ENCODE measurements around the gene LIN7C.
"Not testable (repeated sequence)": the region's sequence is repeated elsewhere in the genome, so short reads cannot be mapped to it uniquely, and the experiment has no call there.

LIN7C gene

GRCh38 chr11:27506200-27507182 is at the start of gene LIN7C:
LIN7C (minus strand) TSS chr11:27506769; CDS start chr11:27506752, 17 bp downstream.
- peak; percentile 36 to 95 (median 89) for DNase-seq

- no peak for DNase-seq
These were observed 48.7 kb upstream of the LIN7C start for GRCh38 chr11:27555264-27555663.

GRCh38 chr11:27553186-27553585 is 46.6 kb upstream of the LIN7C start:
- peak in 1 of 14 donors; percentile 14 for DNase-seq

- no peak for DNase-seq
These were observed 45.8 kb upstream of the LIN7C start for GRCh38 chr11:27552341-27552740.

GRCh38 chr11:27551127-27551526 is 44.6 kb upstream of the LIN7C start:
- no peak for DNase-seq

GRCh38 chr11:27545946-27546345 is 39.4 kb upstream of the LIN7C start:
- no peak for DNase-seq

- DNase-seq = no peak
These were observed 38.5 kb upstream of the LIN7C start for GRCh38 chr11:27545035-27545434.

- no peak for DNase-seq
These were observed 35.2 kb upstream of the LIN7C start for GRCh38 chr11:27541790-27542189.

GRCh38 chr11:27540051-27540450 is 33.5 kb upstream of the LIN7C start:
- DNase-seq = no peak

GRCh38 chr11:27535103-27535502 is 28.5 kb upstream of the LIN7C start:
- DNase-seq = no peak

- DNase-seq = no peak
These were observed 26.2 kb upstream of the LIN7C start for GRCh38 chr11:27532652-27533325.

GRCh38 chr11:27528712-27529111 is 22.1 kb upstream of the LIN7C start:
- no peak for DNase-seq

GRCh38 chr11:27526535-27526934 is 20.0 kb upstream of the LIN7C start:
- DNase-seq = no peak

GRCh38 chr11:27525824-27526516 is 19.4 kb upstream of the LIN7C start:
- peak in 1 of 14 donors; percentile 86 for DNase-seq

- no peak for DNase-seq
These were observed 17.6 kb upstream of the LIN7C start for GRCh38 chr11:27524155-27524554.

GRCh38 chr11:27520226-27520625 is 13.7 kb upstream of the LIN7C start:
- no peak for DNase-seq

- DNase-seq = no peak
These were observed 11.9 kb upstream of the LIN7C start for GRCh38 chr11:27518518-27518917.

GRCh38 chr11:27517490-27517889 is 10.9 kb upstream of the LIN7C start:
- not testable (repeated sequence) for DNase-seq

GRCh38 chr11:27514558-27514957 is 8.0 kb upstream of the LIN7C start:
- DNase-seq = peak in 1 of 14 donors; percentile 93

GRCh38 chr11:27514076-27514475 is 7.5 kb upstream of the LIN7C start:
- peak in 2 of 14 donors; percentile 5 to 96 for DNase-seq

GRCh38 chr11:27513389-27513788 is 6.8 kb upstream of the LIN7C start:
- no peak for DNase-seq

- DNase-seq = no peak
These were observed 5.7 kb upstream of the LIN7C start for GRCh38 chr11:27512238-27512637.

GRCh38 chr11:27509908-27510307 is 3.3 kb upstream of the LIN7C start:
- no peak for DNase-seq

Data from C1 segment of cervical spinal cord (tissue), 14 donors.